Right kidney (tissue), 1 donor: Measurements from ENCODE around the gene CSH2.
"Not testable (repeated sequence)": the region's sequence is repeated elsewhere in the genome, so short reads cannot be mapped to it uniquely, and the experiment has no call there.

Source experiments
- DNase-seq: peaks from one replicate; pipeline ENCODE4 v3.0.0-alpha.2; 2016

Gene CSH2

DNA sequence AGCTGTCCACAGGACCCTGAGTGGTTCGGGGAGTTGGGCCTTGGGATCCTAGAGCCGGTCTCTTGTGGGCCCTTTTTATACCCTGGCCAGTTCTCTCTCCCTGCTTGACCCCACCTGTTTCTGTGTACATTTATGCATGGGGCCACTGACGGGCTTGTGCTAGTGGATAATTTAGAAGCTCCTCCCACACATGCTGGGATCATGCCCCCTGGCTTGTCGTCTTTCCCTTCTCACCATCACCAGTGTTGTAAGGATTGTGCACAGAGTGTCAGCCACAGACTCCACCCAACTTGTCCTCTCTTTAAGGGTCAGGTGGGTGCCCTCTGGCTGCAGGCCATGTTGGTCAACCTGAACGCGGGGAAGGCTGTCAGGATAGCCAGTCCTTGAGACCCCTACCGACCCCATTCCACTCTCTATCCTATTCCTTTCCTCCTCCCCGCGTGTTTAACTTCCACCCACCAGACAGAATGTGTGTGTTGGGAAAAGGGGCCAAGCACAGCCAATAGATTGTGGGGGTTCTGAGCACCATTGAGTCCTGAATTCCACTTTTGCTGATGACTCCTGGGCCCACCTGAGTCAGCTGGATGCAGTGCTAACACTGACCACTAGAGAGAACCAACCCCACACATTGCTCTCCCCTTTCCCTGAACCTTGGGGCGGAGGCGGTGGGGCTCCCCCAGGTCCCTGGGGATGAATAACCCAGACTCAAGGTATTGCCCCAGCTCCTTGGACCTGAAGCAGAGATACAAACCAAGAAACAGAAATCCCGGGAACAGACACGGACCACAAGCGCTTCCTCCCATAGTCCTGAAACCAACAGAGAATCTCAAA is 23.3 kb upstream of the CSH2 start, which contains the start of gene CSH1:
TSS of gene CSH1 (minus strand) at position 51 of the 831 bp plus-strand sequence. CDS start 63 bp downstream, outside the sequence.
- not testable (repeated sequence) for DNase-seq

DNA sequence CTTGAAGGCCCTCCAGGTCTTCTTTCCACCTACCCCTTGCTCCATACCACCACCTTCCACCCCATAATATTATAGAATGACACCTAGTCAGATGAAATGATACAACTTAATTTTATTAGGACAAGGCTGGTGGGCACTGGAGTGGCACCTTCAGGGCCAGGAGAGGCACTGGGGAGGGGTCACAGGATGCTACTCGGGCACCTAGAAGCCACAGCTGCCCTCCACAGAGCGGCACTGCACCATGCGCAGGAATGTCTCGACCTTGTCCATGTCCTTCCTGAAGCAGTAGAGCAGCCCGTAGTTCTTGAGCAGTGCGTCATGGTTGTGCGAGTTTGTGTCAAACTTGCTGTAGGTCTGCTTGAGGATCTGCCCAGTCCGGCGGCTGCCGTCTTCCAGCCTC is 21.3 kb upstream of the CSH2 start:
- DNase-seq: not testable (repeated sequence)

DNA sequence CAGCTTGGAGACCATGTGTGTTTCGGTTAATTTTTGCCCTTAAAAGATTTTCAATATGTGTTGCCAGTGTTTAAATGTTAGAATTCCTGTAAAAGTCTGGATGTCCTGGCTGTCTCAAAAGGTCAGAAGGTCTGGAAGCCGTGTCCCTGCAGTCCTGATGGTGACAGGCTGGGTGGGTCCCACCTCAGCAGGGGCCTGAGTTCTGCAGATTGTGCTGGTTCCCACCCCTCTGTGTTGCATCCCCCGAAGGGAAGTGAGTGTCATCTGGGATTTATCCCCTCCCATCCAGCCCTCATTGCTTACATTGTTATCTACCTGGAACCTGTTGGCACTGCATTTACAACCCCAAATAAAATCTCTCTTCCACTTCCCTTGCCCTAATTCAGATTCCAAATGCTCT is 20.5 kb upstream of the CSH2 start:
- DNase-seq: not testable (repeated sequence)

DNA sequence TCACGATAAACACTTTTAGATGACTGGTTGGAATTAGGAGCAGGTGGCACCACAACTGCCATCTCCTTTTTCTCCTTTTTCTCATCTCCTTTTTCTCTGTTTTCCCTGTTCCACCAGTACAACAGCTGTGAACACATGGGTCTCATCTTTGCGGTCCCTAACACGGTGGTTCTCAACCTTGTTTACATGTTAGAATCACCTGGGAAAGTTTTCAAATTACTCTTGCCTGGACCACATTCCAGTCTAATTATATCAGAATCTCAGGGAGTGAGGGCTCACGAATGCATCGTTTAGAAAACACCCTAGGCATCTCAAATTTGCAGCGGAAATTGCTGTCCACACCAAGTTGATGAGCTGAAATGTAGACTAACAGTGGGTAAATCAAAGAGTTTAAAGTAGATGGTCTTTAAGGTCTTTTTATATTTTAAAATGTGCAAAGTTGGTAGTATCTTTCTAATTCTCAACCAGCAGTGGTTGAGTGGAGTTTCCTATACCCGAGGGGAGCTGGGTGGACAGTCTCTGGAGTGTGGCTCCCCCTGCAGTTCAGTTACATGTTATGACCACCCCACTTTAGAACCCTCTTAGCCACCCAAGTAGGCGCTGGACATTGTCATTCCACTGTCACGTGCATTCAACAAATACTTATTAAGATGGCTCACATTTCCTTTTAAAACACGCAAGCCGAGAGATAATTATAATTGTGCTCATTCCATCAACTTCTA is 19.0 kb upstream of the CSH2 start:
- DNase-seq: not testable (repeated sequence)

DNA sequence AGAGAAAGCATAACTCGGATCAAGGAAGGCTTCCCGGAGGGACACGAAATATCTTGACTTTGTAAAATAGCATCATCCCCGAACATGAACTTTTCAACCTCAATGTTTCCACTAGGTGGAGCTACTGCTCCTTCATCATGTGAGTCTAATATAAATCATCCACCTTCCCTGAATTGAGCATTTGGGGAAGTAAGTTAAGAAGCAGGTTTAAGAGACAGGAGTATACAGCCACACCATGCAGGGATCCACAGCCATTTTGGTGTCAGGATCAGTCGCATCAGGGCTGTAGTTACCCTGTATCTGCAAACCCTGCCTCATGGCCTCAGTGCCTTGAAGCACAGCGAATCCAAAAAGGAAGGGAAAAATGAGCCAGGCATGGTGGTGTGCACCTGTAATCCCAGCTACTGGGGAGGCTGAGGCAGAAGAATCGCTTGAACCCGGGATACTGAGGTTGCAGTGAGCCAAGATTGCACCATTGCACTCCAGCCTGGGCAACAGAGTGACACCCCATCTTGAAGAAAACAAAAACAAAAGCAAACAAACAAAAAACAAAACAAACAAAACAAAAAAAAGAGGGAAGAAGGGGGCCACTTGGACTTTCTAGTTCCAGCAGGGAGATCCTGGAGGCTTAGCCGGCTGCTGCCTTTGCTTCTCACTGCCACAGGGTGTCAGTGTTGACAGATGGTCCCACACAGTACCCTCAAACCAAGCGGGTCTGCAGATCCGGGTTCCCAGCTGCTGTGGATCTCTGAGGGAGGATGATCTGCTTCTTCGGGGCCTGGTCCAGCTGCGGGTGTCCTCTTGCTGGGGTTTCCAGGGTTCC is 15.8 kb upstream of the CSH2 start:
- not testable (repeated sequence) for DNase-seq

DNA sequence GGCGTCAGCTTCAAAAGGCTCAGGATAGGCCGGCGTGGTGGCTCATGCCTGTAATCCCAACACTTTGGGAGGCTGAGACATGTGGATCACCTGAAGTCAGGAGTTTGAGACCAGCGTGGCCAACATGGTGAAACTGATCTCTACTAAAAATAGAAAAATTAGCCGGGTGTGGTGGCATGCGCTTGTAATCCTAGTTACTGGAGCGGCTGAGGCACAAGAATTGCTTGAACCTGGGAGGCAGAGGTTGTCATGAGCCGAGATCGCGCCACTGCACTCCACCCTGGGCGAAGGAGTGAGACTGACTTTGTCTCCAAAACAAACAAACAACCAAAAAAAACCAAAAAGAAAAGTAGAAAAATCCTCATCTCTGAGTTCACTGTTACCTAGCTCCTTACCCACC is 11.6 kb upstream of the CSH2 start:
- DNase-seq: not testable (repeated sequence)

DNA sequence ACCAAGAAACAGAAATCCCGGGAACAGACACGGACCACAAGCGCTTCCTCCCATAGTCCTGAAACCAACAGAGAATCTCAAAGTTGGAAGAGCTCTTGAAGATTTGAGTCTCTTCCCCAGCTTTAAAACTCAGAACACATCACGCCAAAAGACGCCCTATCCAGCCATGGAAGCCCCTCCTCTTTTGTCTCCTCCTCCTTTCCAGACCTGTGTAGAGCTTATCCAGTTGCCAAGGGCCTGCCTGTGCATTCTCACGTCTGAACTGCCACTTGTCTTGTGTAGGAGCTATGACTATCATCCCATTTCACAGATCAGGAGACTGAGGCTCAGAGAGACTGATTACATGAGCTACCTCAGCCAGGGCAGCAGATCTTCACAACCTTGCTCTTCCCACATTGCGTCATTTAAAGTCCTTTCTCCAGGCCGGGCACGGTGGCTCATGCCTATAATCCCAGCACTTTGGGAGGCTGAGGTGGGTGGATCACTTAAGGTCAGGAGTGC is 9.2 kb upstream of the CSH2 start:
- not testable (repeated sequence) for DNase-seq

DNA sequence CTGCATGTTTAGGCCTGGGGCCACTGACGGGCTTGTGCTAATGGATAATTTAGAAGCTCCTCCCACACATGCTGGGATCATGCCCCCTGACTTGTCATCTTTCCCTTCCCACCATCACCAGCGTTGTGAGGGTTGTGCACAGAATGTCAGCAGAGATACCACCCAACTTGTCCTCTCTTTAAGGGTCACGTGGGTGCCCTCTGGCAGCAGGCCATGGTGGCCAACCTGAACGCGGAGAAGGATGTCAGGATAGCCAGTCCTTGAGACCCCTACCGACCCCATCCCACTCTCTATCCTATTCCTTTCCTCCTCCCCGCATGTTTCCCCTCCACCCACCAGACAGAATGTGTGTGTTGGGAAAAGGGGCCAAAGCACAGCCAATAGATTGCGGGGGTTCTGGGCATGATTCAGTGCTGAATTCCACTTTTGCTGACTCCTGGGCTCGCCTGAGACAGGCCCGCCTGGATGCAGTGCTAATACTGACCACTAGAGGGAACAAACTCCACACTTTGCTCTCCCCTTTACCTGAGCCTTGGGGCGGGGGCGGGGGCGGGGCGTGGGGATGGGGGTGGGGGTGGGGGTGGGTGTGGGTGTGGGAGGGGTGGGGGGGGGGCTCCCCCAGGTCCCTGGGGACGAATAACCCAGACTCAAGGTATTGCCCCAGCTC is 8.6 kb upstream of the CSH2 start, which contains the start of gene GH2:
TSS of gene GH2 (minus strand) at position 10 of the 667 bp plus-strand sequence. CDS start 143 bp downstream, outside the sequence.
- no peak for DNase-seq

DNA sequence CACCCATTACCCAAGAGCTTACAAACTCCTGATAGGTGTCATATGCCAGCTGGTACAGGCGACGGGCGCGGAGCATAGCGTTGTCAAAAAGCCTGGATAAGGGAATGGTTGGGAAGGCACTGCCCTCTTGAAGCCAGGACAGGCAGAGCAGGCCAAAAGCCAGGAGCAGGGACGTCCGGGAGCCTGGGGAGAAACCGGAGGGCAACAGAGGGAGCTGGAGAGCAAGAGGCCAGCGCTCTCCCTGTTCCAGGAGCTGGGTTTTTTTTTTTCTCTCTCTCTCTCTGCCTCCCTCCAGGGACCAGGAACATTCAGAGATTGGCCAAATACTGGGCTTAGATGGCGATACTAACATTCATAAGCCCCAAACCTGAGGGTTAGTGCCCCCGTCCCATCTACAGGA is 7.9 kb upstream of the CSH2 start:
- not testable (repeated sequence) for DNase-seq

DNA sequence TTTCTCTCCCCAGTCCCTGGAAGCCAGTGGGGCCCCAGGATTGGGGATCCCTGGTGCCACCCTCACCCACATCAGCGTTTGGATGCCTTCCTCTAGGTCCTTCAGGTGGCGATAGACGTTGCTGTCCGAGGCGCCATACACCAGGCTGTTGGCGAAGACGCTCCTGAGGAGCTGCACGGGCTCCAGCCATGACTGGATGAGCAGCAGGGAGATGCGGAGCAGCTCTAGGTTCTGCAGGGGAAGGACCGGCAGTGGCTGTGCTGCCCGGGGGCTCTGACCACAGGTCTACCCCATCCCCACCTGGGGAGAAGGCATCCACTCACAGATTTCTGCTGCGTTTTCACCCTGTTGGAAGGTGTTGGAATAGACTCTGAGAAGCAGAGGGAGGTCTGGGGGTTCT is 7.2 kb upstream of the CSH2 start:
- no peak for DNase-seq

DNA sequence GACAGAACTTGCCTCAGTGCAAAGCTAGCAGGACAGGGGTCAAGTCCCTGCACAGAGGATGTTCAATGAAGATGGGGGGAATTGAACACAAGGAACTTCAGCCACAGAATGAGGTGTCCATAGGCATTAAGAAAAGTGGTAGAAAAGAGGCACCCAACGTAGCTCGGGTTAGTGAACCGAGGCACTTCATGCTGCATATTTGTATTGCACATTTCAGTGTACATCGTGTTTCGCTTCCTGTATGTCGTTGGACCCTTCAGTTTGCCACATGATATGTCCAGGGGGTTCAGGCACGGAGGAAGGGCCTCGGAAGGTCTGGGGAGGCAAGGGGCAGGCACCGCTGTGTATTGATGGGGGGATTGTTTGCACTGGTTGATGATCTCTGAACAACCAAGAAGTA is 4.9 kb upstream of the CSH2 start:
- not testable (repeated sequence) for DNase-seq

DNA sequence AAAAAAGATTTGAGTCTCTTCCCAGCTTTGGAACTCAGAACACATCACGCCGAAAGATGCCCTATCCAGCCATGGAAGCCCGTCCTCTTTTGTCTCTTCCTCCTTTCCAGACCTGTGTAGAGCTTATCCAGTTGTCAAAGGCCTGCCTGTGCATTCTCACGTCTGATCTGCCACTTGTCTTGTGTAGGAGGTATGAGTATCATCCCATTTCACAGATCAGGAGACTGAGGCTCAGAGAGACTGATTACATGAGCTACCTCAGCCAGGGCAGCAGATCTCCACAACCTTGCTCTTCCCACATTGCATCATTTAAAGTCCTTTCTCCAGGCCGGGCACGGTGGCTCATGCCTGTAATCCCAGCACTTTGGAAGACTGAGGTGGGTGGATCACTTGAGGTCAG is 1.2 kb upstream of the CSH2 start:
- not testable (repeated sequence) for DNase-seq

DNA sequence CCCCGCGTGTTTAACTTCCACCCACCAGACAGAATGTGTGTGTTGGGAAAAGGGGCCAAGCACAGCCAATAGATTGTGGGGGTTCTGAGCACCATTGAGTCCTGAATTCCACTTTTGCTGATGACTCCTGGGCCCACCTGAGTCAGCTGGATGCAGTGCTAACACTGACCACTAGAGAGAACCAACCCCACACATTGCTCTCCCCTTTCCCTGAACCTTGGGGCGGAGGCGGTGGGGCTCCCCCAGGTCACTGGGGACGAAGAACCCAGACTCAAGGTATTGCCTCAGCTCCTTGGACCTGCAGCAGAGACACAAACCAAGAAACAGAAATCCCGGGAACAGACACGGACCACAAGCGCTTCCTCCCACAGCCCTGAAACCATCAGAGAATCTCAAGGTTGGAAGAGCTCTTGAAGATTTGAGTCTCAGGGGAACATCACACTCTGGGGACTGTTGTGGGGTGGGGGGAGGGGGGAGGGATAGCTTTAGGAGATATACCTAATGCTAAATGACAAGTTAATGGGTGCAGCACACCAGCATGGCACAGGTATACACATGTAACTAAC is 667 bp upstream of the CSH2 start:
- not testable (repeated sequence) for DNase-seq

DNA sequence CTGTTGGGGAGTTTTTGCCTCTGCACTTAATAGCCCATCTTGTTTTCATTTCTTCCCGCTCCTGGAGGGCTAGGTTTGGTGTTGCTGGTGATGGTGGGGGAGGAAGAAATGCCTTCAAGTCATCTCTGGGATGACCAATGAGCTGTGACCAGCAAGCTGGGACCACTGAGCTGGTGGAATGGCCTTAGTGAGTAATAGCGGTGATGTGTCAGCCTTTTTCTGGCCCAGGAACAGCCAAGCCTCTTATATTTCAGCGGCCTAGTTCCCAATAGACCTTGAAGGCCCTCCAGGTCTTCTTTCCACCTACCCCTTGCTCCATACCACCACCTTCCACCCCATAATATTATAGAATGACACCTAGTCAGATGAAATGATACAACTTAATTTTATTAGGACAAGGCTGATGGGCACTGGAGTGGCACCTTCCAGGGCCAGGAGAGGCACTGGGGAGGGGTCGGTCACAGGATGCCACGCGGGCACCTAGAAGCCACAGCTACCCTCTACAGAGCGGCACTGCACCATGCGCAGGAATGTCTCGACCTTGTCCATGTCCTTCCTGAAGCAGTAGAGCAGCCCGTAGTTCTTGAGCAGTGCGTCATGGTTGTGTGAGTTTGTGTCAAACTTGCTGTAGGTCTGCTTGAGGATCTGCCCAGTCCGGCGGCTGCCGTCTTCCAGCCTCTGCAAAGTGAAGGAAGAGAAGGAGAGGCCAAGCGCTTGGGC is 1.7 kb downstream of the CSH2 start:
- DNase-seq: not testable (repeated sequence)

DNA sequence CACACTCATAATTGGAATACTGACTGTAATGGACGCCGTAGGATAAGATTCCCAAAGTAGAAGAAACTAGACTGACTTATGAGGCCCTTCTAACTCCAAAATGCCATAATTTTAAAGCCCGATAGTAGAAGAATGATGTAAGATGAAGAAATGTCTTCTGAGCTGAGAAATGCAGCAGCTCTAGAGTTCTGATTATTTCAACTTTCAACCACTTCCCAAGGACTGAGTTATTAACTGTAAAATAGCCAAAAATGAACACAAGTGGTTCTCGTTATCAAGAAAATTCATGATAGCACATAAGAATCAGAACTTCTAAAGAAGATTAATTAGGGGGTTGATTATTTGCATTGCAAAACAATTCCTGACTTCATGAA is 3.2 kb downstream of the CSH2 start:
- DNase-seq: not testable (repeated sequence)

DNA sequence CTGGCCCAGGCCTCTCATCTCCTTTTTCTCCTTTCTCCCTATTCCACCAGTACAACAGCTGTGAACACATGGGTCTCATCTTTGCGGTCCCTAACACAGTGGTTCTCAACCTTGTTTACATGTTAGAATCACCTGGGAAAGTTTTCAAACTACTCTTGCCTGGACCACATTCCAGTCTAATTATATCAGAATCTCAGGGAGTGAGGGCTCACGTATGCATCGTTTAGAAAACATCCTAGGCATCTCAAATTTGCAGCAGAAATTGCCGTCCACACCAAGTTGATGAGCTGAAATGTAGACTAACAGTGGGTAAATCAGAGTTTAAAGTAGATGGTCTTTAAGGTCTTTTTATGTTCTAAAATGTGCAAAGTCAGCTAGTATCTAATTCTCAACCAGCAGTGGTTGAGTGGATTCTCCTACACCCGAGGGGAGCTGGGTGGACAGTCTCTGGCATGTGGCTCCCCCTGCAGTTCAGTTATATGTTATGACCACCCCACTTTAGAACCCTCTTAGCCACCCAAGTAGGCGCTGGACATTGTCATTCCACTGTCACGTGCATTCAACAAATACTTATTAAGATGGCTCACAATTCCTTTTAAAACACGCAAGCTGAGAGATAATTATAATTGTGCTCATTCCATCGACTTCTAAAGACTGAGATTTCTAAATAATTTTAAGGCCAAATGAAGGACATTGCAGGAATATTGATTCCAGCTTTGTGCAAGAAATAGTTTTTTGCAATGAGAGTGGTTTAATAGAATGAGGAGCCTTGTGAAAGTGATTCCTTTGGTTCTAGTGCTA is 3.8 kb downstream of the CSH2 start:
- not testable (repeated sequence) for DNase-seq

DNA sequence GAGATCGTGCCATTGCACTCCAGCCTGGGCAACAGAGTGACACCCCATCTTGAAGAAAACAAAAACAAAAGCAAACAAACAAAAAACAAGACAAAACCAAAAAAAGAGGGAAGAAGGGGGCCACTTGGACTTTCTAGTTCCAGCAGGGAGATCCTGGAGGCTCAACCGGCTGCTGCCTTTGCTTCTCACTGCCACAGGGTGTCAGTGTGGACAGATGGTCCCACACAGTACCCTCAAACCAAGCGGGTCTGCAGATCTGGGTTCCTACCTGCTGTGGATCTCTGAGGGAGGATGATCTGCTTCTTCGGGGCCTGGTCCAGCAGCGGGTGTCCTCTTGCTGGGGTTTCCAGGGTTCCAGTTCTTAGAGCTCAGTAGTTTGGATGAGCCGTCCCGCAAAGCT is 6.9 kb downstream of the CSH2 start:
- DNase-seq: not testable (repeated sequence)

DNA sequence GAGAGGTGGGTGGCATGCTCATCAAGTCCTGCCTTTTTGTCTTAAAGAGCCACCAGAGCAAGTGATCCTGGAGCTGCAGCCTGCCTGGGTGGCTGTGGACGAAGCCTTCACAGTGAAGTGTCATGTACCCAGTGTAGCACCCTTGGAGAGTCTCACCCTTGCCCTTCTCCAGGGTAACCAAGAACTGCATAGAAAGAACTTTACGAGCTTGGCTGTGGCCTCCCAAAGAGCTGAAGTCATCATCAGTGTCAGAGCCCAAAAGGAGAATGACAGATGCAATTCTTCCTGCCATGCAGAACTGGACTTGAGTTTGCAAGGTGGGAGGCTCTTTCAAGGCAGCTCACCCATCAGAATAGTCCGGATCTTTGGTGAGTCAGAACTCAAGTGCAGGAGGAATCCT is 14.2 kb downstream of the CSH2 start:
- no peak for DNase-seq

DNA sequence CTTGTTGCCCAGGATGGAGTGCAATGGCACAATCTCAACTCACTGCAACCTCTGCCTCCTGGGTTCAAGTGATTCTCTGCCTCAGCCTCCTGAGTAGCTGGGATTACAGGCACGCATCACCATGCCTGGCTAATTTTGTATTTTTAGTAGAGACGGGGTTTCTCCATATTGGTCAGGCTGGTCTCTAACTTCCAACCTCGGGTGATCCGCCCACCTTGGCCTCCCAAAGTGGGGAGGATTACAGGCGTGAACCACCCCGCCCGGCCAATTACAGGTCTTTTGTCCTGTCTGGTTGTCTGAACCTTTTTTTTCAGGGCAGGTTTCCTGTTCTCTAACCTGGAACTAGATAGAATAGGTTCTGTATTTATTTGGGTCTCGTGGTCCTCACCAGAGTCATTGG is 17.1 kb downstream of the CSH2 start:
- DNase-seq: not testable (repeated sequence)

DNA sequence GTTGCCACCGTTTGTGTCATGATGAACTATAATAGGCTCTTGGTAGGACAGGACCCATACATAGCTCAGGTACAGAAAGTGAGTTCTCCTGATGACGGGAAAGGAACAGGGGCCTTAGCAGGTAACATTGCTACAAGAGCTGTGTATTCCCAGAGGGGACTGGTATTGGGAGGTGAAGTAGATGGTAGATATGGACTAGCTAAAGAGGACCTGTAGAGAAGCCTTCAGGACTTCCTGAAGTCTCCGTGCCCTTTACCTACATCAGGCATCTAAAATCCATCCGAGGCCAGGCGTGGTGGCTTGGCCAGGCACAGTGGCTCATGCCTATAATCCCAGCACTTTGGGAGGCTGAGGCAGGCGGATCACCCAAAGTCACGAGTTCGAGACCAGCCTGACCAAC is 18.3 kb downstream of the CSH2 start:
- DNase-seq: no peak
